ENCODE data around the gene HTRA1. TPM values are rescaled to one million over a fixed set of nuclear protein-coding genes. Genes with fewer than 3 reads are reported as not detected.

The HTRA1 gene
- total and polyA plus RNA-seq, 10 of the 15 experiments (the other 5 are each of a cell fraction or from before 2014, with no cell fraction given), result 0.13 TPM; not detected in 9

- TF ChIP-seq ATF3 (IDR thresholded peaks at IDR 0.05; ENCODE audit: borderline replicate concordance, extremely low read depth, low read depth, low read length) (no peak), RBBP5 (conservative IDR thresholded peaks at IDR 0.05) (no peak)
These were observed 2.3 kb downstream of the HTRA1 start (continued) for GRCh38 chr10:122463466-122464249.

- BruUV-seq (replicated peaks), result no TSS peak
- Histone ChIP-seq H3K9me3 (replicated peaks; ENCODE audit: control insufficient read depth, insufficient read depth, low read length) (no peaks in the 10 kb centered on the region), H2AFZ (ENCODE audit: control insufficient read depth, low read depth, low read length) (no peak overlapping the region), H3K36me3 (ENCODE audit: control insufficient read depth in 2 of 2, insufficient read depth in 2 of 2, low read length in 1 of 2) (no peaks in the 10 kb centered on the region), H3K4me2 (ENCODE audit: control insufficient read depth, insufficient read depth) (no peak overlapping the region), H3K4me3 (no peak overlapping the region), H3K79me2 (ENCODE audit: control insufficient read depth, insufficient read depth, low read length) (no peaks in the 10 kb centered on the region), H3K27me3 (replicated peaks in 1 of 2; ENCODE audit: control insufficient read depth in 2 of 2, insufficient read depth in 2 of 2, low read length in 1 of 2) (peaks cover 3 to 11% of the 10 kb centered on the region in 2 experiments; a peak in 3 of 4 replicates), H4K20me1 (ENCODE audit: control insufficient read depth, insufficient read depth) (no peaks in the 10 kb centered on the region), H3K4me1 (ENCODE audit: control insufficient read depth, insufficient read depth, low read length) (no peaks in the 10 kb centered on the region), H3K9ac (ENCODE audit: control insufficient read depth, insufficient read depth, low read length) (no peak overlapping the region), H3K27ac (ENCODE audit: control insufficient read depth, insufficient read depth) (no peak overlapping the region)
- no peak for TF ChIP-seq RCOR1 (conservative IDR thresholded peaks at IDR 0.05; ENCODE audit: low read depth, low read length)
- no peak for TF ChIP-seq IKZF2 (IDR thresholded peaks at IDR 0.05)
- TF ChIP-seq KAT2A (conservative IDR thresholded peaks at IDR 0.05; ENCODE audit: control insufficient read depth, low read depth, low read length), result no peak
- in situ Hi-C loops (cut with MboI) (no loop called here), intact Hi-C loops (cut with micrococcal nuclease; ENCODE audit: unreplicated experiment) (no loop called here)
- ChIA-PET POLR2A (no interaction called here), SMC1A (ENCODE audit: uncharacterized antibody, unreplicated experiment) (no interaction called here), CTCF (no interaction called here), RAD21 (ENCODE audit: unreplicated experiment) (no interaction called here)
- FAIRE-seq (no peak), ATAC-seq (no peak), DNase-seq (ENCODE audit: low read depth, low spot score) (no peak)
- 66% methylated on average over 4 of the region's 4 CpGs for WGBS (ENCODE audit: insufficient coverage, insufficient replicate concordance, low lambda C conversion rate, missing lambda C conversion rate)
These were observed 2.8 kb downstream of the HTRA1 start for GRCh38 chr10:122464250-122464510.

GRCh38 chr10:122464586-122464985, 3.2 kb downstream of the HTRA1 start:
- BruUV-seq (replicated peaks), result no TSS peak
- in situ Hi-C loops (cut with MboI), result no loop called here
- Histone ChIP-seq H2AFZ (ENCODE audit: control insufficient read depth, low read depth, low read length) (no peak overlapping the region), H3K36me3 (ENCODE audit: control insufficient read depth in 2 of 2, insufficient read depth in 2 of 2, low read length in 1 of 2) (no peaks in the 10 kb centered on the region), H3K27me3 (replicated peaks in 1 of 2; ENCODE audit: control insufficient read depth in 2 of 2, insufficient read depth in 2 of 2, low read length in 1 of 2) (peaks cover 3 to 11% of the 10 kb centered on the region in 2 experiments; a peak in 3 of 4 replicates), H3K9me3 (replicated peaks; ENCODE audit: control insufficient read depth, insufficient read depth, low read length) (no peaks in the 10 kb centered on the region), H3K9ac (ENCODE audit: control insufficient read depth, insufficient read depth, low read length) (no peak overlapping the region), H3K27ac (ENCODE audit: control insufficient read depth, insufficient read depth) (no peak overlapping the region), H4K20me1 (ENCODE audit: control insufficient read depth, insufficient read depth) (no peaks in the 10 kb centered on the region), H3K79me2 (ENCODE audit: control insufficient read depth, insufficient read depth, low read length) (no peaks in the 10 kb centered on the region), H3K4me3 (no peak overlapping the region), H3K4me2 (ENCODE audit: control insufficient read depth, insufficient read depth) (no peak overlapping the region), H3K4me1 (ENCODE audit: control insufficient read depth, insufficient read depth, low read length) (no peaks in the 10 kb centered on the region)
- DNase-seq (ENCODE audit: low read depth, low spot score) (no peak), ATAC-seq (no peak), FAIRE-seq (no peak)
- POLR2A ChIA-PET, result no interaction called here
- CTCF ChIA-PET, result no interaction called here
- 53% methylated on average over 11 of the region's 11 CpGs for WGBS (ENCODE audit: insufficient coverage, insufficient replicate concordance, low lambda C conversion rate, missing lambda C conversion rate)
- RAD21 ChIA-PET (ENCODE audit: unreplicated experiment), result no interaction called here
- intact Hi-C loops (cut with micrococcal nuclease; ENCODE audit: unreplicated experiment), result no loop called here
- SMC1A ChIA-PET (ENCODE audit: uncharacterized antibody, unreplicated experiment), result interaction anchor here (0.6 kb wide), 1 partner anchor 274 kb away, joined by 5 read pairs; no protein-coding TSS in a partner anchor
- TF ChIP-seq NR2C1 (IDR thresholded peaks at IDR 0.05) (no peak), TCF12 (IDR thresholded peaks at IDR 0.05; ENCODE audit: low read depth, low read length) (no peak), CEBPB (IDR thresholded peaks at IDR 0.05; ENCODE audit: borderline replicate concordance in 1 of 2, low read depth in 2 of 2, low read length in 2 of 2) (no peak), ZBTB40 (IDR thresholded peaks at IDR 0.05; ENCODE audit: borderline replicate concordance) (no peak), SP1 (IDR thresholded peaks at IDR 0.05; ENCODE audit: low read depth, low read length) (no peak), SMAD1 (IDR thresholded peaks at IDR 0.05; ENCODE audit: low read depth, partially characterized antibody) (no peak), NFIC (IDR thresholded peaks at IDR 0.05; ENCODE audit: low read depth, low read length) (no peak)

All from GM12878 (cell line).